ENCODE results near the gene HEXIM1.
A peak's percentile ranks its signal among the peaks of the same experiment; 100 is the strongest.

The HEXIM1 gene

GRCh38 chr17:45172541-45173286 is 24.4 kb downstream of the HEXIM1 start:
- DNase-seq = peak in 3 of 5 donors; percentile 19 to 61 (median 29)

GRCh38 chr17:45175759-45176115 is 27.5 kb downstream of the HEXIM1 start:
- DNase-seq = no peak

- no peak for DNase-seq
Measured at GRCh38 chr17:45177563-45177962, 29.3 kb downstream of the HEXIM1 start.

- no peak for DNase-seq
Measured at GRCh38 chr17:45184144-45184543, 35.9 kb downstream of the HEXIM1 start.

- DNase-seq = no peak
Measured at GRCh38 chr17:45186801-45187354, 38.6 kb downstream of the HEXIM1 start.

- DNase-seq = no peak
Measured at GRCh38 chr17:45189009-45189408, 40.7 kb downstream of the HEXIM1 start.

GRCh38 chr17:45190503-45191255 is 42.4 kb downstream of the HEXIM1 start:
- DNase-seq = no peak

- no peak for DNase-seq
Measured at GRCh38 chr17:45195424-45195823, 47.1 kb downstream of the HEXIM1 start.

- DNase-seq = no peak
Measured at GRCh38 chr17:45197108-45197507, 48.8 kb downstream of the HEXIM1 start.

- peak; percentile 73 to 81 (median 79) for DNase-seq
Measured at GRCh38 chr17:45197555-45198334, 49.5 kb downstream of the HEXIM1 start.

GRCh38 chr17:45200701-45201100 is 52.4 kb downstream of the HEXIM1 start:
- DNase-seq = no peak

- no peak for DNase-seq
Measured at GRCh38 chr17:45201457-45201856, 53.2 kb downstream of the HEXIM1 start.

Measured in T-helper 1 cell (primary cell).